ENCODE results near the gene COL9A3.

COL9A3 gene

DNA sequence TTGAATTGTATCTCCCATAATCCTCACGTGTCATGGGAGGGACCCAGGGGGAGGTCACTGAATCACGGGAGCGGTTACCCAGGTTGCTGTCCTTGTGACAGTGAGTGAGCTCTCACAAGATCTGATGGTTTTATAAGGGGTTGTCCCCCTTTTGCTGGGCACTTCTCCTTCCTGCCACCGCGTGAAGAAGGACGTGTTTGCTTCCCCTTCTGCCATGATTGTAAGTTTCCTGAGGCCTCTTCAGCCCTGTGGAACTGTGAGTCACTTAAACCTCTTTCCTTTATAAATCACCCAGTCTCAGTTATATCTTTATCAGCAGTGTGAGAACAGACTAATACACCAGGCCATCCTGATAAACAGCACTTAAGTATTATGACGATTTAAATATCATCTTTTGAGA is 29.5 kb upstream of the COL9A3 start:
- no peak for DNase-seq (ENCODE audit: extremely low read depth, low read depth)
- no peak for TF ChIP-seq CTCF (IDR thresholded peaks at IDR 0.05; ENCODE audit: low read depth, low read length)

GRCh38 chr20:62787866-62788265 is 29.0 kb upstream of the COL9A3 start:
- no peak for DNase-seq (ENCODE audit: extremely low read depth, low read depth)
- no peak for TF ChIP-seq CTCF (IDR thresholded peaks at IDR 0.05; ENCODE audit: low read depth, low read length)

DNA sequence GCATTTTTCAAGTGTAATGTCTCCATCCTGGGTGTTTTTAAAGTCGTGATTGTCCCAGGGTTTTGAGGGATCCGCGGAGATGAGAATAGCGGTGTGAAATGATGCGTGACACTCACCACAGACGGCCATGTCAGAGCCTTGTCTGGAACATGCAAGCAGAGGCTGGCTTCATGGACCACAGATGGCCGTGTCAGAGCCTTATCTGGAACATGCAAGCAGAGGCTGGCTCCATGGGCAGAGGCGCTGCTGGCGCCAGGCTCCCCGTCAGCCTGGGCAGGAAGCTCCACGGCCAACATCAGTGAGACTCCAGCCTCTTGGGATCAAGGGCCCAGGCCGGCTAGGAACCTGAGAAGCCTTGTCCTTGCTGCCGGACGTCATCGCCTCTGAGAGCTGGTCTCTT is 28.2 kb upstream of the COL9A3 start:
- no peak for DNase-seq (ENCODE audit: extremely low read depth, low read depth)
- TF ChIP-seq CTCF (IDR thresholded peaks at IDR 0.05; ENCODE audit: low read depth, low read length): no peak

DNA sequence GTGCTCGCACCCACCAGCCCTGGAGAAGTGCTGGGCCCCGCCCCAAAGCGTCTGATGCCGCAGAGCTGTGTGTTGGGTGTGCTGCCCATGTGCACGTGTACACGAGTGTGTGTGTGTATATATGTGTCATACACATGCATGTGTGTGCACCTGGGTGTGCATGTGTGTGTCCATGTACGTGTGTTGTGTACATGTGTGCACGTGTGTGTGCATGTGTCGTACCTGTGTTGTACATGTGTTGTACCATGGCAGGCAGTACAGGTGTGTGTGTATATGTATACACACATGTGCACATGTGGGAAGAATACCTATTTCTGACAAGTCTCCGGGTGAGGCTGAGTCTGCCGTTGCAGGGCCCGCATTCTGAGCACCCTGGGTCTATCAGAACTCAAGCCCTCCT is 26.8 kb upstream of the COL9A3 start:
- no peak for TF ChIP-seq CTCF (IDR thresholded peaks at IDR 0.05; ENCODE audit: low read depth, low read length)
- no peak for DNase-seq (ENCODE audit: extremely low read depth, low read depth)

DNA sequence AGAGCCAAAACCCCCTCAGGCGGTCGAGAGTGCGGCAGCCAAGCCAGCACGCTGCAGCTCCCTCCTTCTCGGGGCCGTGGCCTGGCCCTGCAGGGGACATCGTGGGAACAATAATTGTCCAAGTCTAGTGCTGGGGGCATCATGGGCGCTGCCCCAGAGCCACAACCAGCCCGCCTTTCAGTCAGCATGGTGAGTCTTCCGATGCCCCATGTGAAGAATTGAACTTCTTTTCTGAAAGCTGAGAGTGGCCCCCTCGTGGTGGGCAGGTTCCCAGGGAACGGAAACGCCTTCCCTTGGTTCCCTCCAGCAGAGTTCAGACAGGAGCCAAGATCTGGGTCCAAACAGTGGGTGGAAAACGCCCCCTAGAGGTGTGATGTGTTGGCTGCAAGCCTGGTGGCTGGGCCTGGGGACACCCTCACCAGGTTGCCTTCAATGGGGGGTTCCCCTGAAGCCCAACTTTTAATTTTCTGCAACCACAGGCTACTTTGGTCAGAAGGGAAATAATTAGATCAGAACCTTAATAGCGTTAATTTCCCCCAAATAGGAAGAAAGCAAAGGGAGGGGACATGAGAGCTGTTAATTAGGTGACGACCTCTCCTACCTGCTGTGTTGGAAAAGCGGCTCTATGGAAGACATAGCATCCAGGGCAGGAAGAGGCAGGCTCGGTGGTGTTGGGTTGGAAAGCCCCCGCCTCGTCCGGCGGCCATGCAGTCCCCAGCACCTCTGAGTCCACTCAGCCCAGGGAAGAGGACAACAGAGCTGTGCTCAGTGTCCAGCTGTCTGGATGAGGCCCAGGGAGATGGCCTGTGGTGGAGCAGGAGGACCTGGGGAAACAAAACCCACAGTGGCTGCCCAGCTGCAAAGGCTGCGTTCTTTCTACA is 25.3 kb upstream of the COL9A3 start:
- peak; percentile 70 for DNase-seq (ENCODE audit: extremely low read depth, low read depth)

GRCh38 chr20:62792182-62792939 is 24.5 kb upstream of the COL9A3 start:
- TF ChIP-seq CTCF (IDR thresholded peaks at IDR 0.05; ENCODE audit: low read depth, low read length): no peak
- DNase-seq (ENCODE audit: extremely low read depth, low read depth): no peak

More for the DNA sequence above, 25.3 kb upstream of the COL9A3 start:
- TF ChIP-seq CTCF (IDR thresholded peaks at IDR 0.05; ENCODE audit: low read depth, low read length): peak; percentile 92
